Panc1 (cell line): ENCODE results near the gene HEATR3. TPM values are rescaled to one million over a fixed set of nuclear protein-coding genes. Genes with fewer than 3 reads are reported as not detected.

ENCODE experiments used
- ATAC-seq: fragments of 200-7000 bp; cut with Tn5 transposase; 2 replicates; pipeline ENCODE4 v1.9.1; 2020; ENCODE audit warnings: mild to moderate bottlenecking, moderate library complexity
- BruUV-seq: library from RNA; stranded (reverse); fragments of 400-500 nt; replicated peaks from 2 replicates; lab custom pipeline; 2021; lab: Mats Ljungman, UMichigan
- CTCF ChIA-PET: fragments of 300-600 bp; sonication (Branson Sonifier 250); formaldehyde crosslinking; loops from one replicate; lab custom pipeline; 2022; ENCODE audit warnings: antibody characterized with exemption; lab: Charles Lee
- POLR2A ChIA-PET: fragments of 300-600 bp; sonication (Branson Sonifier 250); formaldehyde crosslinking; loops from one replicate; lab custom pipeline; 2022; ENCODE audit warnings: antibody characterized with exemption; lab: Charles Lee
- DNase-seq: peaks from one replicate; pipeline ENCODE4 v3.0.0-alpha.2; 2010; ENCODE audit warnings: low read depth, low spot score
- H3K27ac ChIP-seq: 2 replicates; pipeline ENCODE4 v1.5.1; 2011; ENCODE audit warnings: mild to moderate bottlenecking, low read length, inconsistent platforms
- H3K27me3 ChIP-seq: fragments of 200-500 bp; sonication (Bioruptor generic); 2 replicates; pipeline ENCODE4 v1.6.0; 2014; ENCODE audit warnings: low read length, inconsistent platforms; ENCODE audit not compliant: control insufficient read depth, insufficient read depth
- H3K36me3 ChIP-seq: fragments of 200-500 bp; sonication (Bioruptor generic); 2 replicates; pipeline ENCODE4 v1.5.1; 2014; ENCODE audit warnings: inconsistent platforms, mild to moderate bottlenecking, low read length, moderate library complexity; ENCODE audit not compliant: control insufficient read depth, insufficient read depth
- H3K4me1 ChIP-seq: 2 replicates; pipeline ENCODE4 v1.5.1; 2011; ENCODE audit warnings: inconsistent platforms, mild to moderate bottlenecking, low read length, moderate library complexity; ENCODE audit not compliant: control insufficient read depth, insufficient read depth
- H3K4me3 ChIP-seq, 2 experiments: 2 replicates each; pipeline ENCODE4 v1.5.1; 2011 to 2012; ENCODE audit warnings: low read depth in 2 of 2, low read length in 2 of 2, mild to moderate bottlenecking in 2 of 2, inconsistent platforms in 1 of 2, moderate library complexity in 1 of 2
- H3K9me3 ChIP-seq: fragments of 200-500 bp; sonication (Bioruptor generic); 2 replicates; pipeline ENCODE4 v1.5.1; 2014; ENCODE audit warnings: low read depth, mild to moderate bottlenecking, inconsistent platforms, low read length, moderate library complexity; ENCODE audit not compliant: control insufficient read depth, insufficient read depth
- CTCF ChIP-seq: fragments of 450-650 bp; IDR thresholded peaks from 2 replicates; pipeline ENCODE4 v1.5.1; 2017; ENCODE audit warnings: mild to moderate bottlenecking
- POLR2AphosphoS5 ChIP-seq: IDR thresholded peaks from 2 replicates; pipeline ENCODE4 v1.6.1; 2012; ENCODE audit warnings: mild to moderate bottlenecking, low read depth, low read length, moderate library complexity
- SIN3A ChIP-seq: IDR thresholded peaks from 2 replicates; pipeline ENCODE4 v1.6.1; 2012; ENCODE audit warnings: low read depth, mild to moderate bottlenecking, low read length, moderate library complexity, borderline replicate concordance; ENCODE audit not compliant: insufficient read depth
- TCF7L2 ChIP-seq: IDR thresholded peaks from 2 replicates; pipeline ENCODE4 v1.6.1; 2011; ENCODE audit warnings: mild to moderate bottlenecking, low read depth, low read length, inconsistent platforms
- in situ Hi-C: cut with HindIII; loops from 2 replicates; pipeline ENCODE4 v1.10.0; 2016; ENCODE audit warnings: low sequenced_read_pairs, low pct_unique_long_range_greater_than_20kb
- intact Hi-C: fragments of 100-400 bp; cut with micrococcal nuclease; formaldehyde crosslinking; loops from one replicate; pipeline ENCODE4 v1.10.0; 2022; ENCODE audit not compliant: unreplicated experiment
- total RNA-seq: library from RNA; stranded (reverse); gene quantifications from one replicate; pipeline ENCODE4 v1.2.1, GENCODE V29; 2021; ENCODE audit not compliant: unreplicated experiment
- TF ChIP-seq, protein P1 (sequence below), 2 experiments: IDR thresholded peaks; 2 replicates each; pipeline ENCODE4 v1.6.1; 2011 to 2012; ENCODE audit warnings: low read depth in 2 of 2, control low read depth in 1 of 2, low read length in 1 of 2, mild to moderate bottlenecking in 1 of 2, moderate library complexity in 1 of 2; ENCODE audit not compliant: insufficient read depth in 1 of 2

Gene HEATR3
- total RNA-seq, 1 experiment from 2014 or later = 18.6 TPM

GRCh38 chr16:50071075-50071671 lies 5.4 kb downstream of the HEATR3 start:
- ChIA-PET CTCF (no interaction called here), POLR2A (no interaction called here)
- BruUV-seq = no TSS peak
- no peak overlapping the region for H3K27ac ChIP-seq
- H3K27me3 ChIP-seq = no peaks in the 10 kb centered on the region
- ATAC-seq (no peak), DNase-seq (no peak)
- H3K9me3 ChIP-seq = no peaks in the 10 kb centered on the region
- peaks cover 4% of the 10 kb centered on the region for H3K36me3 ChIP-seq
- no peak for TF ChIP-seq CTCF
- TF ChIP-seq POLR2AphosphoS5 = no peak
- no peak for TF ChIP-seq TCF7L2
- H3K4me1 ChIP-seq = no peaks in the 10 kb centered on the region
- in situ Hi-C loops = no loop called here
- intact Hi-C loops = no loop called here
- H3K4me3 ChIP-seq = no peak overlapping the region

DNA sequence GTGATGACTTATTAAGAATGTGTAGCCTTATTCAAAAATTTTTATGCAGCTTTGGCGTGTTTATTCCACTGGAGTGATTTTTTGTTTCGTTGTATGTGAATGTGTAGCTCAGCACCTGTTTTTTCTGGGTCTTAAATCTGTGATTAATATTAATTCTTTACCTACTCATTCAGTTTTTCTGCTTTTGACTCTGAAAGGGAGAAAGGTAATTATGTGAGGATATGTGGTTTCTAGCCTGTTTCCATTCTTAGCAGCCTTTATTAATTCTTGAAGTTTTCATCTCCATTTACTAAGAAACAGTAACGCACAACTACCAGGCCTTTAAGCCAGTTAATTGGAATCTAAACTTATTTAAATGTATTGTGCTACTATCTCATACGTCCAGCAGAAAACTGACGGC lies 7.0 kb downstream of the HEATR3 start:
- Histone ChIP-seq H3K36me3 (peaks cover 4% of the 10 kb centered on the region), H3K27me3 (no peaks in the 10 kb centered on the region), H3K4me3 (no peak overlapping the region), H3K27ac (no peak overlapping the region), H3K9me3 (no peaks in the 10 kb centered on the region), H3K4me1 (no peaks in the 10 kb centered on the region)
- in situ Hi-C loops = no loop called here
- ATAC-seq (no peak), DNase-seq (no peak)
- no peak for TF ChIP-seq SIN3A
- no peak for TF ChIP-seq POLR2AphosphoS5
- TF ChIP-seq CTCF = no peak
- no peak for TF ChIP-seq TCF7L2
- TF ChIP-seq, protein P1, sequence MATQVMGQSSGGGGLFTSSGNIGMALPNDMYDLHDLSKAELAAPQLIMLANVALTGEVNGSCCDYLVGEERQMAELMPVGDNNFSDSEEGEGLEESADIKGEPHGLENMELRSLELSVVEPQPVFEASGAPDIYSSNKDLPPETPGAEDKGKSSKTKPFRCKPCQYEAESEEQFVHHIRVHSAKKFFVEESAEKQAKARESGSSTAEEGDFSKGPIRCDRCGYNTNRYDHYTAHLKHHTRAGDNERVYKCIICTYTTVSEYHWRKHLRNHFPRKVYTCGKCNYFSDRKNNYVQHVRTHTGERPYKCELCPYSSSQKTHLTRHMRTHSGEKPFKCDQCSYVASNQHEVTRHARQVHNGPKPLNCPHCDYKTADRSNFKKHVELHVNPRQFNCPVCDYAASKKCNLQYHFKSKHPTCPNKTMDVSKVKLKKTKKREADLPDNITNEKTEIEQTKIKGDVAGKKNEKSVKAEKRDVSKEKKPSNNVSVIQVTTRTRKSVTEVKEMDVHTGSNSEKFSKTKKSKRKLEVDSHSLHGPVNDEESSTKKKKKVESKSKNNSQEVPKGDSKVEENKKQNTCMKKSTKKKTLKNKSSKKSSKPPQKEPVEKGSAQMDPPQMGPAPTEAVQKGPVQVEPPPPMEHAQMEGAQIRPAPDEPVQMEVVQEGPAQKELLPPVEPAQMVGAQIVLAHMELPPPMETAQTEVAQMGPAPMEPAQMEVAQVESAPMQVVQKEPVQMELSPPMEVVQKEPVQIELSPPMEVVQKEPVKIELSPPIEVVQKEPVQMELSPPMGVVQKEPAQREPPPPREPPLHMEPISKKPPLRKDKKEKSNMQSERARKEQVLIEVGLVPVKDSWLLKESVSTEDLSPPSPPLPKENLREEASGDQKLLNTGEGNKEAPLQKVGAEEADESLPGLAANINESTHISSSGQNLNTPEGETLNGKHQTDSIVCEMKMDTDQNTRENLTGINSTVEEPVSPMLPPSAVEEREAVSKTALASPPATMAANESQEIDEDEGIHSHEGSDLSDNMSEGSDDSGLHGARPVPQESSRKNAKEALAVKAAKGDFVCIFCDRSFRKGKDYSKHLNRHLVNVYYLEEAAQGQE (IDR thresholded peaks at IDR 0.05; ENCODE audit: insufficient read depth in 1 of 2, low read depth in 2 of 2, low read length in 1 of 2) = no peak
- POLR2A ChIA-PET = no interaction called here
- BruUV-seq = no TSS peak
- intact Hi-C loops = no loop called here
- CTCF ChIA-PET = no interaction called here
